Kasumi-1 (cell line): Measurements from ENCODE around the gene LCE4A.

Source experiments
- DNase-seq, 2 experiments: peaks; one replicate each; lab custom pipeline; 2025; lab: John Stamatoyannopoulos, UW

LCE4A gene

DNA sequence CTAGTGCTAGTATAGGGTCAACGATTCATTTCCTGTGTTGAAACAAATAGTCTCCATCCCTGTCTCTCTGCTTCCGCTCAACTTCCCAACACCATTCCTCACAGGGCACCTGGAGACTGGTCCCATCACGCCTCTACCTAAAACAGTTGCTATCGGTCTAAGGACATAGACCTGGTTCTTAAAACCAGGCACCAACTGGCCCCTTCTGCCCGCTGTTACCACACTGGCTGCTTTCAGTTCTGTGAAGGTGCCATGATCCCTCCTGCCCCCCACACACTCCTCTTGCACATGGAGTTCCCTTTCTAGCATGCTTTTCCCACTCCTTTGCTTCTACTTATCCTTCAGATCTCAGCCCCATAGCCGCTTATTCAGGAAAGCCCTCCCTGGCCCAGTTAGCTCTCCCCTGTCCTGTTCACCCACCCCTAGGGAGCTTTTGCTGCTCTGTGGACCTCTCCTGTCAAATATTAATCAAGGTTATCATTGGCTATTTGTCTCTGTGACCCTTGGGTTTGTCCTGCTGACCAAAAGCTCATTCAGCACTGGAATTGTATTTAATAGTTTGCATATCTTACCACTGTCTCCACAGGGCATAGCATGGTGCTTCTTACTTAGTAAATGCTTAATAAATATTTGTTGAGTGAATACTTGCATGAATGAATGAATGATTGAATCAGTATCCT lies 37.9 kb downstream of the LCE4A start:
- no peak for DNase-seq

DNA sequence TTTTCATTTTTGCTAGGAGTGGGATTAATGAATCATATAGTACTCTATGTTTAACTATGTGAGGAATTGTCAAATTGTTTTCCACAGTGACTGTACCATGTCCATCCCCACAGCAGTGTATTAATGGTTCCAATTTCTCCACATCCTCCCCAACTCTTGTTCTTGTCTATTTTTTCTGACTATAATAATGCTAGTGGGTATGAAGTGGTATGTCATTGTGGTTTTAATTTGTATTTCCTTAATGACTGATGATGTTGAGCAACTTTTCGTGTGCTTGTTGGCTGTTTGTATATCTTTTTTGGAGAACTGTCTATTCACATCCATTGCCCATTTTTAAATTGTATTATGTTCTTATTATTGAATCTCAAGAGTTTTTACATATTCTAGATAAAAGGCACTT lies 39.9 kb downstream of the LCE4A start:
- DNase-seq = no peak

DNA sequence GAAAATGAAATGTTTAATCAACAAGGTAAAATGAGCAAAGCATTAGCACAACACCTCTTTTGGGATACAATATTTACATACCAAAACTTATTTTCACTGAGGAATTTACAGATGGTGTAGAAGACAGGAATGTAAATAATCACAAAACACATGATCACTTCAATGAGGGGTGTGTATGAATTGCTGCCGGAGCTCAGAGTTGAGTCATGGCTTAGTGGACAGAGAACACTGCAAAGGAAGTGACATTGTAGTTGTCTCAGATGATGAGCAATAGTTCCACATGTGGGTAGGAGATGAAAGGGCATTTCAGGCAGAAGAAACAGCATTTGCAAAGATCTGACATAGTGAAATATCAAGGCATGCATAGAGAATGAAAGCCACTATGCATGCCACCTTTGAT lies 44.3 kb downstream of the LCE4A start:
- no peak for DNase-seq

DNA sequence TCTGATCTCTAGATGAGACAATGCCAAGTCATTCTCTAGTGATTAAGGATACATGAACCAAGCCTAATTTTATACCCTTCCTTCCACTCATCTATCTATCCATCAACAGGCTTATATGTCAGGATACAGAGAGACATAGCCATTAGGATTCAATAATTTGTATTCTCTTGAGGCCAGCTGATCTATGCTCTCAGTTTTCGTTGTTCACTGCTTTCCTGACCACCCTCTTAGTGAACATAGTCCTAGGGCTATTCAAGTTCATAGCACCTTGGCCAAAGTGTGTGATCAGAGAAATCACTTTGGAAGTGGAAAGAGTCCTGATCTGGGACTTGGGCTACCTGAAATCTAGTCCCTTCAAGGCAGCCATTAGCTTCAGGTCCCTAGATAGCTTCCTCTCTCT lies 45.6 kb downstream of the LCE4A start:
- no peak for DNase-seq

DNA sequence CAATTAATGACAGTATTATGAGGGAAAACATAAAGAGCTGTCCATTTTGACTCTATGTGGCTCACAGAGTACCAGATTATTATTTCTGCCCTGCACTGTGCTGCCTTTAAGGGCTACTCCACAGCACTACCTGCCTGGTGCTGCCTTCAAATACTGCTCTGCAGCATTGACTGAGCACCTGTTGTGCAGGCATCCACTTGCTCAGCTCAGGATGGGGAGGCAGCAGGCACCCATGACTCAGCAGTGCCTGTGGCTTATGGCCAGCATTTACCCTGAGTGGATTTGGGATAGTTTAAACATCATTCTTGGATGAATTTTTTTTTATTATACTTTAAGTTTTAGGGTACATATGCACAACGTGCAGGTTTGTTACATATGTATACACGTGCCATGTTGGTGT lies 48.9 kb downstream of the LCE4A start:
- DNase-seq = no peak

DNA sequence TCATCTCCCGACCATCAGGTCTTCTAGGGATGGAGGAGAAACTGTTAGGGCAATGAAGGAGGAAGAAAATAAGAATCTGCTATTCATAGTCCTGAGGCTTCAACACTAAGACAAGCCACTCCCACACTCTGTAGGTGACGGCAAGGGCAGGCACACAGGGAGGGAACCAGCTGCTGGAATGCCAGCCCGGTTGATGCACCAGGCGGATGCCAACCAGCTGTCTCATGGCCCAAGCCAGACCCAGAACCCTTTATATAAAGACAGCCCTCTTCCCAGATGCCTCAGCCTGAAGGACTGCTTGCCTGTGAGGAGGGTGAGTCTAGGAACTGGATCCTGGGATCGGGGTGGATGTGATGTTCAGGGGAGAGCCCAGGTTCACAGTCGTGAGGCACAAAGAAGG lies 49.8 kb downstream of the LCE4A start, which contains the start of gene KPRP:
Gene KPRP, plus strand, starts transcription at position 279 of the 400 bp plus-strand sequence. CDS start 1,564 bp downstream, outside the sequence.
- DNase-seq = no peak

DNA sequence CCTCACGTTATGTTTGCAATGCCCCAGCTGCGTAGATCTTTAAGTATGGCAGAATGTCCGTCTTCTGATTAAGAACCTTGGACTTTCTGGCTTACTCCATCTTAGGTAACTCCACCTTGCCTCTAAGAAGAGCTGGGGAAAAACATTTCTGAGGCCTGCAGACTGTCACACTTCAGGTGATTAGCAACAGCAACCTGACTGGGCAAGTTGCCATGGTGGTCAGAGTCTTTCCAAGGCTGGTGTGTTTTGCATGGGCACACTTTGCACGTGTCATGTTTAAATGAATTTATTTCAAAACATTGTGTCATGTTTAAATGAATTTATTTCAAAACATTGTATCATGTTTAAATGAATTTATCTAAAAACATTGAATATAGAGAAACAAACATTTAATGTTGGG lies 50.7 kb downstream of the LCE4A start:
- DNase-seq = no peak
